ENCODE results near the gene OR2T8.

Gene OR2T8, protein sequence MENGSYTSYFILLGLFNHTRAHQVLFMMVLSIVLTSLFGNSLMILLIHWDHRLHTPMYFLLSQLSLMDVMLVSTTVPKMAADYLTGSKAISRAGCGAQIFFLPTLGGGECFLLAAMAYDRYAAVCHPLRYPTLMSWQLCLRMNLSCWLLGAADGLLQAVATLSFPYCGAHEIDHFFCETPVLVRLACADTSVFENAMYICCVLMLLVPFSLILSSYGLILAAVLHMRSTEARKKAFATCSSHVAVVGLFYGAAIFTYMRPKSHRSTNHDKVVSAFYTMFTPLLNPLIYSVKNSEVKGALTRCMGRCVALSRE

DNA sequence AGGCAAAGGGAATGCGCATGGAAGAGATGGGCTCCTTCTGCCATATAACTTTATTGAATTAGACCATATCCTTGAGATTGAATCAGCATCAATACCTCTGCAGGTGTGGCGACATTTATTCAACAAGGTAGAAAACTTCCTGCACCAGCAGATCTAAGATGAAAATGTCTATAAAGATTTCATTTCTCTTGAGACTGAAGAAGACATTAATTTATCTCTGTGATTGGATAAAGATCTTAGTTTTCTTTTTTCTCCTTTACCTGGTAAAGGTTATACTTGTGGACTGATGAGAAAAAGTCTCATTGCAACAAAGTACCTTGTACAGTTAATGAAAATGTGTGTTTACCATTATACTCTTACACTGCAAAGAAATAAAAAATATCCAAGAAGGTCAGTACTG lies at the start of gene OR2T8:
Gene OR2T8 (plus strand): TSS at position 301 of the 400 bp plus-strand sequence. CDS start 766 bp downstream, outside the sequence.
- DNase-seq (ENCODE audit: low spot score), result no peak

DNA sequence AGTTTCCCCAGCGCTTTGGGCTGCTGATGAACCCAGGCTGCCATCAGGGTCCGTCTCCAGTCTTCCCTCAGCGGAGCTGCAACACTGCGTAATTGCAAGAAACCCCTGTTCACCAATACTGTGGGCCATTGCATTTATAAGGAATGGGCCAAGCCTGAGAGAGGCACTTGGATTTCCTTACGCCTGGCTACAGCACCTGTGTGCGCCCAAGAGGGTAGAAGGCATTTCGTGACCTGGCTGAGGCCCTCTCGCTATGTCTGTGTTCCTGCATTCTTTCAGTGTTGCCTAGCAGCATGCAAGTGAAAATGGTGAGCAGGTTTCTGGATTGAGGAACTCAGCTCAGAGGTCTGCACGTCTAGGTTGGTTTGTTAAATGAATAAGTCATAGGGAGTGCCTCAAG lies 36.7 kb upstream of the OR2T8 start:
- no peak for DNase-seq (ENCODE audit: low spot score)

DNA sequence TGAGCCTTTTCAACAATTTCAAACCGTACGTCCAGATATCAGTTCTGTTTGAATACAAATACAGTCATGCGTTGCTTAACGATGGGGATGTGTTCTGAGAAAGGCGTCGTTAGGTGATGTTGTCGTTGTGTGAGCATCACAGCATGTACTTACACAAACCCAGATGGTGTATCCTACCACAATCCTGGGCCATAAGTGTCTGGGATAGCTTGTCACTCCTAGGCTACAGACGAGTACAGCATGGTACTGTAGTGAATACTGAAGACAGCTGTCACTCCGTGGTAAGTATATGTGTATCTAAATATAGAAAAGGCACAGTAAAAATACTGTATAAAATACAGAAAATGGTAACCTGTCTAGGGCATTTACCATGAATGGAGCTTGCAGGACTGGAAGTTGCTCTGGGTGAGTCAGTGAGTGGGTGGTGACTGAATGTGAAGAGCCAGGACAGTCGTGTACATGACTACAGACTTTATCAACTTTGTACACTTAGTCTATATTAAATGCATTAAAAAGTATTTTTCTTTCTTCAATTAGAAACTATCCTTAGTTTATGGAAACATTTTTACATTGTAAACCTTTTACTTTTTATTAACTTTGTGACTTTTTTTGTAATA lies 35.1 kb upstream of the OR2T8 start:
- no peak for DNase-seq (ENCODE audit: low spot score)

DNA sequence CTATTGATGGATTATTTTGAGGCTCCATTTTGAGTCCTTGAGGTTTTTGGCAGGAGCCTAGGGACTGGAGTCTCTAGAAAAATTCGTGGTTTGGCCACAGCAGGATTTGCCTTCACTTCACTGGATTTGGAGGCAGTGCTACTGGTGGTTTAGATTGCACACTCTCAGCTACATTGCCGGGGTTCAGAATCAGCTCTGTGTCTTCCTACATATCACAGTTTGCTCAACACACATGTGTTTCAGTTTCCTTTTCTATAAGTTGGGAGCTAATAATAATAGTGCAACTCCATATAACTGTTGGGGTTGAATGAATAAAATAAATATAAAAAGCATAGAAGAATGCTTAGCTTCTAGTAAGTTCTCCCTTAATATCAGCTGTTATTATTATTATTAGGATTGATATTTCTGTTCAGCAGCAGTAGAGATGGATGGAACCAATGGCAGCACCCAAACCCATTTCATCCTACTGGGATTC lies 24.9 kb upstream of the OR2T8 start, which contains the start of gene OR2W3:
Gene OR2W3 (plus strand): TSS at position 425 of the 475 bp plus-strand sequence. CDS start 0 bp downstream, at position 425.
- no peak for DNase-seq (ENCODE audit: low spot score)

DNA sequence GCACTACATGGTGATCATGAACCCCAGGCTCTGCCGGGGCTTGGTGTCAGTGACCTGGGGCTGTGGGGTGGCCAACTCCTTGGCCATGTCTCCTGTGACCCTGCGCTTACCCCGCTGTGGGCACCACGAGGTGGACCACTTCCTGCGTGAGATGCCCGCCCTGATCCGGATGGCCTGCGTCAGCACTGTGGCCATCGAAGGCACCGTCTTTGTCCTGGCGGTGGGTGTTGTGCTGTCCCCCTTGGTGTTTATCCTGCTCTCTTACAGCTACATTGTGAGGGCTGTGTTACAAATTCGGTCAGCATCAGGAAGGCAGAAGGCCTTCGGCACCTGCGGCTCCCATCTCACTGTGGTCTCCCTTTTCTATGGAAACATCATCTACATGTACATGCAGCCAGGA lies 24.1 kb upstream of the OR2T8 start:
- no peak for DNase-seq (ENCODE audit: low spot score)

DNA sequence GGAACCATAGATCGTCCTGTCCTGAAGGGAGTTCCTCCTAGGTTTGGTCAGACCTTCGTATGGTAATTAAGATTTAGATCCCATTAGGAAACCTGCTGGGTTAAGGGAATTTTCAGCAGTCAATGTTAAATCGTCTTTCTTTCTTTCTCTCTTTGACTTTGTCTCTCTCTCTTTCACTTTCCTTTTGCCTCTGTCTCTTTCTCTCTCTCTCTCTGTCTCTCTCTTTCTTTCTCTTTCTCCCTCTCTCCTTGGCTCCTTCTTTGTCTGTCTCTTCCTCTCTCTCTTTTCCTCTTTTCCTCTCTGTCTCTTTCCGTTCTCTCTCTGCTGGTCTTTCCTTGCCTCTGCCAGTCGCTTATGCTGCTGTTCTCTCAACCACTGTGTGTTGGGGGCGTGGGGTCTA lies 15.9 kb upstream of the OR2T8 start:
- no peak for DNase-seq (ENCODE audit: low spot score)

DNA sequence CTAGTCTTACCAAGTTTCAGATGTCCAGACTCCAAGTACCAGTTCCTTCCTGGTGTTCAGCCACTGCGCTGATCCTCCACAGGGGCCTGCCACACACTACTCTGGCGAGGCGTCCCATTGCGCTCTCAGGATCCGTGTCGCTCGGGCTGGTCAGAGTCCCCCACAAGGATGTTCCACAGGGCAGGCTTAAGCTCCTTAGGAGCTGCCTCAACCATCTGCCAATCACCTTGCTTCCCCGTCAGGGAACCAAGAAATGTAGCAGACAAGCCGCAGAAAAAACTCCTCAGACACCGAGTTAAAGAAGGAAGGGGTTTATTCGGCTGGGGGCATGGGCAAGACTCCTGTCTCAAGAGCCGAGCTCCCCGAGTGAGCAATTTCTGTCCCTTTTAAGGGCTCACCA lies 14.9 kb upstream of the OR2T8 start:
- DNase-seq (ENCODE audit: low spot score), result no peak

DNA sequence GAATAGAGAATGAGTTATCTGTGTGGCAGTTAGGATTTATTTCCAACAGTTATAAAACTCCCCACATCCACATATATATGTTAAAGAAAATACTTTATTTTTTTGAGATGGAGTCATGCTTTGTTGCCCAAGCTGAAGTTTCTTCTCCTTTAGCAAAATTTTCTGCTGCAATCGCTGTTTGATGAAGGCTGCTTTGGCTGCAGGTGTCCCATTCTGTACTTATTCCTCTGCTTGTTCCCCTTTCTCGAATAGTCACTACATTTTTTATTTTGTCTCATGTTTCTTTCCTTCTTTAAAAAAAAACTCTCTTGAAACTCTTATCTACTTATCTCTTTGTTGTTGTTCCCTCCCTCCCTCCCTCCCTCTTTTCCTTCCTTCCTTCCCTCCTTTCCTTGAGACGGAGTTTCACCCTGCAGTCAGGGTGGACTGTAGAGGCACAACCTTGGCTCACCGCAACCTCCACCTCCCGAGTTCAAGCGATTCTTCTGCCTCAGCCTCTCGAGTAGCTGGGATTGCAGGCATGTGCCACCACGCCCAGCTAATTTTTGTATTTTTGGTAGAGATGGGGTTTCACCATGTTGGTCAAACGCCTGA lies 14.0 kb upstream of the OR2T8 start:
- DNase-seq (ENCODE audit: low spot score), result no peak

DNA sequence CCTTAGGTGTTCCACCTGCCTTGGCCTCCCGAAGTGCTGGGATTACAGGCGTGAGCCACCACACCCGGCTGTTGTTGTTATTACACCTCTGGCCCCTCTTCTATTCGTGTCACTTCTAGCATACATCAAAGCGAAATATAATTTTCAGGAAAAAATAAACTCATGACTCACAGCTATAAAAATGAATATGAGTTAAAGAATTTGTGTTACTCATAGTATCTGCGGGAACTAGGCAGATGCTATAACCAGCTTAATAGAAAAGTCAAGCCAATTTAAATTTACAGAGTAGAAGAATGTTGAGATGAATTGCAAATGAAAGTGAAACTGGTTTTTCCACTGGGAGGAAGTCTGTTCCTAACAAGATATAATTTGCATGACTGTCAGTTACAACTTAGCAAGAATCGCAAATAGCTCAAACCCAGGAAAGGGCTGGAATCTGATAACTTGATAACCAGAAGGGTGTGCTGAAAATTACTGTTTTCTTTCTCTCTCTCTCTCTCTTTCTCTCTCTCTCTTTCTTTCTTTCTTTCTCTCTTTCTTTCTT lies 13.5 kb upstream of the OR2T8 start:
- no peak for DNase-seq (ENCODE audit: low spot score)

DNA sequence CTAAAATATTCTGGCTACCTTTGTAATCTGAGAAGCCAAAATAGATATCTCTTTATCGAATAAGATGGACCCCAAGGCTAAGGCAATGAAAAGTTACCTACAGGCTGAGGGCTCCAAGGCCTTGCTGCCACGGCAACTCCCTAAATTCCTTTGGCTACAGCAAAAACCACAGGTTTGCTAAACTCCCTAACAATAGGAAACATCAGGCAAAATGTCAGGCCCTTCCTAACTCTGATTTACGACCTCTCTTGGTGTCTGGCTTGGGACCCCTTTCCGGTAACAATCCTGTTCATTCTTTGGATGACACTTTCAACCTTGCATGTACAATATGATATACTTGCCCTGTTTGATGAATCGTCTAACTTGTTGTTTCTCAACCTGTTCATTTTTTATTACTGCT lies 11.3 kb upstream of the OR2T8 start:
- DNase-seq (ENCODE audit: low spot score), result no peak

DNA sequence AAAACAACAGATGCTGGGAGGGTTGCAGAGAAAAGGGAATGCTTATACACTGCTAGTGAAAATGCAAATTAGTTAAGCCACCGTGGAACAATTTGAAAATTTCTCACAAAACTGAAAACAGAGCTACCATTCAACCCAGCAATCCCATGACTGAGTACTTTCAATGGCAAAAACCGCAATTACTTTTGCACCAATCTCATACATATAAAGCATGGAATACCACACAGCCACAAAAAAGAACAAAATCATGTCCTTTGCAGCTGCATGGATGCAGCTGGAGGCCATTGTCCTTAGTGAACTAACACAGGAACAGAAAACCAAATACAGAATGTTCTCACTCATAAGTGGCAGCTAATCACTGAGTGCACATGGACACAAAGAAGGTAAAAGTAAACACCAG lies 6.3 kb upstream of the OR2T8 start:
- DNase-seq (ENCODE audit: low spot score), result no peak

DNA sequence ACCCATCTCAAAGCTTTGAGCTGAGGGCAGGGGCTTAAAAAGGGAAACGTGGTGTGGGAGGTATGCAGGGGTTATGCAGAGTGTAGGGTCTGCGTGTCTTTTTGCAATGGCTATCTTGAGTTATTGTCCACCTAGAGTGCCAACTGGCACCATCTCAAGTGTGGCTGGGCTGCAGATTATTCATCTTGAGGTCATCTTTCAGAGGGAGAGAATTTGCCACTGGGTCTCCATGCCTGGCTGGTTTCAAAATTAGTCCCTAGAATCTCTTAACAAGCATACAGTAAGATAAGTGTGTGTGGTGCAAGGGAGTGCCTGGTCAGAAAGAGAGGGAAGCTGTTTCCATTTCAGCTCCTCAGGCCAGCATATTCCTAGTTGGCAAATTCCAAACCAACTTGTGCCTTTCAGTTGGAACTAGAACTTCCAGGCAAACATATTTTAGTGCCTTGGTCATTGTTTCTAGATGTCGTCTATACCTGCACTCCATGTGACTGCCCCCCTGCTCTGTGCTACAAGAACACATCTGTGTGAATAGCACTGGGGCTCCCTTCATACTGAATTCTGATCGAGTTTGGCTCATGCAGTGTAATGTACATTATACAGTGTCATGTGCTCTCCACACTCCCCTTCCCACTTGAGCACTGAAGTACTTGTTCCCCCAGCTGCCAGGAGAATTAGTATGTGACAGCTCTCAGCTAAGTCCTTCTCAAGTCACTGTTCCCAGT lies 5.0 kb upstream of the OR2T8 start:
- DNase-seq (ENCODE audit: low spot score), result no peak

DNA sequence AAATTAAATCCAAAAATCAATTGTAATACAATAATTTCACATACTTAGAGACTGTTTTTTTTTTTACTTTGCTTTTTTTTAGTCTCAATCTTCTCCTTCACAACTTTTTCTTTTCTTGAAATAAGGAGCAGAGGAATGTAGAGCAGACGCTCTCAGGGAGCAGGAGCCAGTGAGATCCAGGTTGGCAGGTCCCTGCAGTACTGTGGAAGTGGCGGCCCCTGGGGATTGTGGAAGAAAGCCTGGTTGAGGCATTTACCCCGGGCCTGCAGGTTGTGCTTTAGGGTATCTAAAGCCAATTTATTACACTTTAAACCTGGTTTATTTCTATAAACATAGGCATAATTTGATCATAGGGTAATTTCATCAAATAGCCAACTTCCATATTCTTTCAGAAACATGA lies 3.9 kb downstream of the OR2T8 start:
- no peak for DNase-seq (ENCODE audit: low spot score)

DNA sequence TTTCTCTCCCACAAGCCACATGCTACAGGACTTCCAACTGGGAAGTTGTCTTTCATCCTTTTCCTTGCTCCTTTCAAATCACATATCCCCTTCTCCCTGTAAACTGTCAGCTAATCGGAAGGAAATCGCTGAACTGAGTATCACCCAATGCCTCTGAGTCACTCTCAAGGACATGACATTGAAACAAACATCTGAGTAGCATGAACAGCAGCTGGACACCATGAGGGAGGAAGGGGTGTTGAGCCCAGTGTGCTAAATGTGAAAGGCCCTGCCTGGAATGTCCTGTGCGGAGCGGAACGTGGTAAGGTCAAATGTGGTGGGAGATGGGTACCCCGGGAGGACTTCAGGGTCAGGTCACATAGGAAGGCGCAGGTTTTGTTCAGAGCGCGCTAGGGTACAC lies 4.8 kb downstream of the OR2T8 start, which contains the start of gene OR2AJ1:
Gene OR2AJ1 (plus strand): TSS at position 22 of the 400 bp plus-strand sequence. CDS start 8,880 bp downstream, outside the sequence.
- no peak for DNase-seq (ENCODE audit: low spot score)

DNA sequence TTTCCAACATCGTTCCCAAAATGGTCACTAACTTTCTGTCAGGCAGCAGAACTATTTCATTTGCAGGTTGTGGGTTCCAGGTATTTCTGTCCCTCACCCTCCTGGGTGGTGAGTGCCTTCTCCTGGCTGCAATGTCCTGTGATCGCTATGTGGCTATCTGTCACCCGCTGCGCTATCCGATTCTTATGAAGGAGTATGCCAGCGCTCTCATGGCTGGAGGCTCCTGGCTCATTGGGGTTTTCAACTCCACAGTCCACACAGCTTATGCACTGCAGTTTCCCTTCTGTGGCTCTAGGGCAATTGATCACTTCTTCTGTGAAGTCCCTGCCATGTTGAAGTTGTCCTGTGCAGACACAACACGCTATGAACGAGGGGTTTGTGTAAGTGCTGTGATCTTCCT lies 13.9 kb downstream of the OR2T8 start:
- DNase-seq (ENCODE audit: low spot score), result no peak

DNA sequence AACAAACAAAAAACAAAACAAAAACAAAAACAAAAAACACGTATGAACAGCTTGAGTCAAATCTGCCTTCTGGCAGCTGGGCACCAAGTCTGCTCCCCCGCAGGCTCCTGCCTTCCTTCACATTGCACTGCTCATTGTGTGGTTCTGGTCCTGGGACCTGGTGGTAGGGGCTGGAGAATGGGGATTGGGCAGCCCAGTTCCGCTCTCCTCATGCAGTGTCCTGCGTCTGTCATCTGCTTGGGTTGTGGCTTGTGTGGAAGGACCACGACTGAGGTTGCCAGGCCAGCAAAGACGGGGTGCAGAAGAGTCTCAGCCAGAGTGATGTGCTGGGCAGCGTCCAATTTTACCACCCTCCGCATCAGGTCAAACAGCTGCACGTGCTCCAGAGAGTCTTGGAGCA lies 15.7 kb downstream of the OR2T8 start:
- DNase-seq (ENCODE audit: low spot score), result no peak

DNA sequence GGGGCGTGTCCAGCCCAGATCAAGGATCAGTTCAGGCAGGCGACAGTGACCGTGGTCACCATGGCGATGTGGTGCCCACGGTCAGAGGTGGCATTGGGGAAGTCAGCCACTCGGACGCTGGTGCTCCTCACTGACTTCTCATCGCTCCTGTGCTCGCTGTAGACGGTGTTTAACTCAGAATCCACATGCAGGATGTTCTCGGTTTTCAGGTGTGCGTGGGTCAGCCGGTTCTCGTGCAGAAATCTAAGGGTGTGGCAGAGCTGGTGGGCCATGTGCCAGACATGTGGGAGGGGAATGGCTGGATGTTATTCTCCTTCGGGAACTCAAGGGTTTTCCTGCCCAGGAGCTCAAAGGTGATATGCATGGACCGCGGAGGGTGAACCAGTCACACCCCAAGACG lies 16.4 kb downstream of the OR2T8 start:
- DNase-seq (ENCODE audit: low spot score), result no peak

DNA sequence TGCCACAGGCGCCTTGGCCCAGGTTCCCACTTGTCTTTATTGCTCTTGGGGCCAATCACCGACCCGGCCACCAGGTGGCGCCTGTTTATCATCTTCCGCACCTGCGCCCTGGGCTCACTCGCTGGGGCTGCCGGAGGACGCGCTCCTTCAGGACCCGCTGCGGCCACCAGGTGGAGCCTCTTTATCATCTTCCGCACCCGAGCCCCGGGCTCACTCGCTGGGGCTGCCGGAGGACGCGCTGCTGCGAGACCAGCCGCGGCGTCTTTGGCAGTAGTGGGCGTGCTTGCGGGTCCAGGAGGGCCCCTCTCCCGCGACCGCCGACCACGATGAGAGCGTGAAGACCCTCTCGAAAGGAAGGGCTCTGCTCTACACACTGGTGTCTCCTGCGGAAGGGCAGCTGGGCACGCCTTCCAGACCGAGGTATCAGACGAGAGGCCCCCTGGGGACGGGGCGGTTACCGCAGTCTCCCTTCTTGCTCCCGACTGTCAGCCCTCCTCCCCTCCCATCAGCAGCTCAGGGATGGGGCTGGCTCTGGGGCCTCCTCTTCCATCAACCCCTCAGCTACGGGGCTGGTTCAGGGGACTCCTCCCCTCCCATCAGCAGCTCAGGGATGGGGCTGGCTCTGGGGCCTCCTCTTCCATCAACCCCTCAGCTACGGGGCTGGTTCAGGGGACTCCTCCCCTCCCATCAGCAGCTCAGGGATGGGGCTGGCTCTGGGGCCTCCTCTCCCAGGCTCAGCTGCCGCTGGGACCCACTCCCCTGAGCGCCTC lies 17.1 kb downstream of the OR2T8 start:
- peak; percentile 49 for DNase-seq (ENCODE audit: low spot score)

DNA sequence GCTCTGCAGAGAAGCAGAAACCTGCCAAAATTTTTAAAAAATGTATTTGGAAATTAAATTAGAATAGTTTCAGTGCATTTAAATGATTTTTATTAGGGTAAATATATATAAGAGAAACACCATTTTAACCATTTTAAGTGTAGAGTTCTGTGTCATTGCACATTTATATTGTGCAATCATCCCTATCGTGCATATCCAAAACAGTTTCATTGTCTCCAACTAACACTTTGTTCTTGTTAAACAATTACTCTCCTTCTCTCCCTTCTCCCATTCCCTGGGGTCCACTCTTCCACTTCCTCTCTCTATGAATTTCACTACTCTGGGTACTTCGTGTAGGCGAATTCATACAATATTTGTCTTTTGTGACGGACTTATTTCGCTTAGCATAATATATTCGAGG lies 22.6 kb downstream of the OR2T8 start:
- no peak for DNase-seq (ENCODE audit: low spot score)

DNA sequence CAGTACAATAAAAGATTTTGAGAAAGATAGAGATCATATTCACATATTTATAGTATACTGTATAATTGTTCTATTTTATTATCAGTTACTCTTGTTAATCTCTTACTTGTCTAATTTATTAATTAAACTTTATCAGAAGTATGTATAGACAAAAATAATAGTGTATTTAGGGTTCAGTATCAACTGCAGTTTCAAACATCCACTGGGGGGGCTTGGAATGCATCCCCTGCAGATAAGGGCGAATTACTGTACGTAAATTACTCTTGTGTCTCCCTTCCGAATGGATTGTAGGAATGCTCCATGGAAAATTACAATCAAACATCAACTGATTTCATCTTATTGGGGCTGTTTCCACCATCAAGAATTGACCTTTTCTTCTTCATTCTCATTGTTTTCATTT lies 28.5 kb downstream of the OR2T8 start, which contains the start of gene OR2L8:
Gene OR2L8 (plus strand): TSS at position 301 of the 400 bp plus-strand sequence. CDS start 0 bp downstream, at position 301.
- no peak for DNase-seq (ENCODE audit: low spot score)

DNA sequence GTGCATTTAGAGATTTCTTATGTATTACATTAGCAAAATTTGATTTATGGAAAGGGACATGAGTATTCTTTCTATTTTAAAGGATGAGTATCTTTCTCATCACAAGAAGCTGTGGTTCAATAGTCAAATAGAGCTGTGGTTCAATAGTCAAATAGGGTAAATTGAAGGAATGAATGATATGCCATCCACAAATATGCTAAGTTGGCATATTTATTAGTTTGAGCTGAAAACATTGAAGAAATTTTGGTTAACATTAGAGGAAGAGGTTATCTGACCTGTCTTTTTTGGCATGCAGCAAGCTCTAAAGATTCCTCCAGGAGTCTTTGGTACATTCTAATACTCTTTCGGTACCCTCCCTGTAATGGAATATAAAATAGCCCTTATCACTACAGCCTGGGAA lies 33.4 kb downstream of the OR2T8 start:
- no peak for DNase-seq (ENCODE audit: low spot score)

Measured in HuH-7.5 (cell line).